RWPE2 (cell line): ENCODE results near the gene KRTAP5-1.

ENCODE experiments used
- ATAC-seq: fragments of 200-7000 bp; cut with Tn5 transposase; 3 replicates; pipeline ENCODE4 v1.9.1; 2021; ENCODE audit warnings: low read depth
- DNase-seq: peaks from one replicate; pipeline ENCODE4 v3.0.0-alpha.2; 2020; ENCODE audit warnings: low spot score
- H3K27ac ChIP-seq: fragments of 450-650 bp; 2 replicates; pipeline ENCODE4 v1.5.1; 2017; ENCODE audit warnings: mild to moderate bottlenecking; ENCODE audit not compliant: poor library complexity, severe bottlenecking
- H3K27me3 ChIP-seq: fragments of 250-450 bp; sonication (Bioruptor Pico); 2 replicates; pipeline ENCODE4 v1.5.1; 2021; ENCODE audit warnings: mild to moderate bottlenecking, moderate library complexity; ENCODE audit not compliant: insufficient read depth, poor library complexity, severe bottlenecking
- H3K36me3 ChIP-seq: fragments of 250-450 bp; sonication (Bioruptor Pico); 2 replicates; pipeline ENCODE4 v1.5.1; 2020; ENCODE audit warnings: low read depth, mild to moderate bottlenecking, moderate library complexity
- H3K4me1 ChIP-seq: fragments of 250-450 bp; sonication (Bioruptor Pico); 2 replicates; pipeline ENCODE4 v1.5.1; 2021; ENCODE audit warnings: mild to moderate bottlenecking, moderate library complexity; ENCODE audit not compliant: insufficient read depth, poor library complexity, severe bottlenecking
- H3K4me3 ChIP-seq: fragments of 250-450 bp; sonication (Bioruptor Pico); 2 replicates; pipeline ENCODE4 v1.5.1; 2021; ENCODE audit warnings: mild to moderate bottlenecking, moderate library complexity; ENCODE audit not compliant: severe bottlenecking
- H3K9me3 ChIP-seq: fragments of 250-450 bp; sonication (Bioruptor Pico); 2 replicates; pipeline ENCODE4 v1.5.1; 2021; ENCODE audit warnings: mild to moderate bottlenecking, moderate library complexity; ENCODE audit not compliant: severe bottlenecking
- TF ChIP-seq, protein P1 (sequence below): fragments of 450-650 bp; IDR thresholded peaks from one replicate; pipeline ENCODE4 v1.5.1; 2017; ENCODE audit warnings: mild to moderate bottlenecking, moderate library complexity; ENCODE audit not compliant: poor library complexity, severe bottlenecking

The KRTAP5-1 gene

DNA sequence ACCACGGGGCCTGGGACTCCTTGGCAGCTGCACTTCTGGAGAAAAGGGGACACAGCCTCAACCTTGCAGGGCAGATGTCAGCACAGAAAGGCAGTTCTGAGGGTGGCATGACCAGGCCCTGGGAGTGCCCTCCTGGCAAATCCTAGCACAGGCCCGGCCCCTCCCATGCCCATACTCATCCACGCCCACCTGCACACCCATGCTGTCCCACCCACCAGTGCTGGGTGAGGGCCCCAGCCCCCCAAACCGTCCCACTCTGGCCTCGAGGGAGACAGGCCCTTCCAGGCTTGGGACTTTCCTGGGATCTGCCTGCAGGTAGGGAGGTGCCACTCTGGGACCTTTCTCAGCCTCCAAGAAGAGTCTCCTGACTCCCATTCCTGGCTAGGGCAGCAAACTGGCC lies 23.1 kb downstream of the KRTAP5-1 start:
- no peak for ATAC-seq
- no peak overlapping the region for H3K4me3 ChIP-seq
- TF ChIP-seq, protein P1, sequence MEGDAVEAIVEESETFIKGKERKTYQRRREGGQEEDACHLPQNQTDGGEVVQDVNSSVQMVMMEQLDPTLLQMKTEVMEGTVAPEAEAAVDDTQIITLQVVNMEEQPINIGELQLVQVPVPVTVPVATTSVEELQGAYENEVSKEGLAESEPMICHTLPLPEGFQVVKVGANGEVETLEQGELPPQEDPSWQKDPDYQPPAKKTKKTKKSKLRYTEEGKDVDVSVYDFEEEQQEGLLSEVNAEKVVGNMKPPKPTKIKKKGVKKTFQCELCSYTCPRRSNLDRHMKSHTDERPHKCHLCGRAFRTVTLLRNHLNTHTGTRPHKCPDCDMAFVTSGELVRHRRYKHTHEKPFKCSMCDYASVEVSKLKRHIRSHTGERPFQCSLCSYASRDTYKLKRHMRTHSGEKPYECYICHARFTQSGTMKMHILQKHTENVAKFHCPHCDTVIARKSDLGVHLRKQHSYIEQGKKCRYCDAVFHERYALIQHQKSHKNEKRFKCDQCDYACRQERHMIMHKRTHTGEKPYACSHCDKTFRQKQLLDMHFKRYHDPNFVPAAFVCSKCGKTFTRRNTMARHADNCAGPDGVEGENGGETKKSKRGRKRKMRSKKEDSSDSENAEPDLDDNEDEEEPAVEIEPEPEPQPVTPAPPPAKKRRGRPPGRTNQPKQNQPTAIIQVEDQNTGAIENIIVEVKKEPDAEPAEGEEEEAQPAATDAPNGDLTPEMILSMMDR, result no peak
- no peak for DNase-seq
- no peaks in the 10 kb centered on the region for H3K27me3 ChIP-seq
- peaks cover 22% of the 10 kb centered on the region for H3K4me1 ChIP-seq
- no peaks in the 10 kb centered on the region for H3K9me3 ChIP-seq
- no peaks in the 10 kb centered on the region for H3K36me3 ChIP-seq
- H3K27ac ChIP-seq, result no peak overlapping the region

DNA sequence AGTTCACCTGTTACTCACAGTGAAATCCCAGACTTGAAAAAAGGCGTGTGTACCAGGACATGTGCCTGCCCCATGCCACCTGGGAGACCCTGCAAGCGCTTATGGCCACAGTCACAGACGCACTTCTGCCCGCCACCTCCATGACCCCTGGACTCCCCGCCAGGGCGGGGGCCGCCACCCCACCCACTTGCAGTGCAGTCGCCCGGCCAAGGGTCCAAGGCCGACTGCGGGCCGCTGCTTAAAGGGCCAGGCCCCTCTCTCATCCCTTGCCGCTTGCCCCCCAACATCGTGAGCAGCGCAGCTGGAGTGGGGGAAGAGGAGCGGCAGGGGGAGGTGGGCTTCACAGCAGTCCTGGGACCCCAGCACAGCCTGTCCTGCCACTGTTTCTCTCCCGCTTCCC lies 23.8 kb downstream of the KRTAP5-1 start:
- no peak overlapping the region for H3K4me3 ChIP-seq
- no peaks in the 10 kb centered on the region for H3K9me3 ChIP-seq
- H3K27ac ChIP-seq, result no peak overlapping the region
- no peak for DNase-seq
- H3K36me3 ChIP-seq, result no peaks in the 10 kb centered on the region
- TF ChIP-seq, protein P1, result no peak
- peaks cover 22% of the 10 kb centered on the region for H3K4me1 ChIP-seq
- no peaks in the 10 kb centered on the region for H3K27me3 ChIP-seq
- ATAC-seq, result no peak

DNA sequence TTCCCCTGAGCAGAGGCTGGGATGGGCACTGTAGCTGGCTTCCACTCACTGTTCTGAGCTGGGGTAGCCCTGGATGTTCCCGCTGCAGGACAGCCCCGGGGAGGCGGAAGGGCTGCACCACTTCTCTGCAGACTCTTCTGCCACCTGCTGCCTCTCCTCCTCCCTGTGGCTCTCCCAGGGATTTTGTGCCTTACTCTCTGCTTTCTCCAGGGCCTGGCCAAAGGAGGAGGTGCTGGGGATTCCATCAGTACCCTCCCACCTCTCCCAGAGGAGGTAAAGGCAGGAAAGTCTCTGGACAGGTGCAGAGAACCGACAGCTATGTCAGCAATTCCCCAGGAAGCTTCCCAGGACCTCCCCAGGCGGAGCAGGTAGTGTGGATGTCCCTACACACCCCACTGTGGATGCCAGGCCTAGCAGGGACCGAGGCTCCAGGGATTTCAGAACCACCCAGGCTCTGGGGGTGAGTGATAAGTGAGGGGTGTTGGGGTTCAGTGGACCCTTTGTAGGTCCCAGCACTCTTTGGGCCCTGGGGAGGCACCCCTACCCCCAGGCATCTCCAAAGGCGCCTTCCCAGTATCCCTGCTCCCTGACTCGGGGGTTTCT lies 24.3 kb downstream of the KRTAP5-1 start:
- TF ChIP-seq, protein P1, result no peak
- no peaks in the 10 kb centered on the region for H3K36me3 ChIP-seq
- ATAC-seq (no peak), DNase-seq (no peak)
- H3K4me3 ChIP-seq, result no peak overlapping the region
- no peak overlapping the region for H3K27ac ChIP-seq
- no peaks in the 10 kb centered on the region for H3K27me3 ChIP-seq
- peaks cover 22% of the 10 kb centered on the region for H3K4me1 ChIP-seq
- H3K9me3 ChIP-seq, result no peaks in the 10 kb centered on the region

DNA sequence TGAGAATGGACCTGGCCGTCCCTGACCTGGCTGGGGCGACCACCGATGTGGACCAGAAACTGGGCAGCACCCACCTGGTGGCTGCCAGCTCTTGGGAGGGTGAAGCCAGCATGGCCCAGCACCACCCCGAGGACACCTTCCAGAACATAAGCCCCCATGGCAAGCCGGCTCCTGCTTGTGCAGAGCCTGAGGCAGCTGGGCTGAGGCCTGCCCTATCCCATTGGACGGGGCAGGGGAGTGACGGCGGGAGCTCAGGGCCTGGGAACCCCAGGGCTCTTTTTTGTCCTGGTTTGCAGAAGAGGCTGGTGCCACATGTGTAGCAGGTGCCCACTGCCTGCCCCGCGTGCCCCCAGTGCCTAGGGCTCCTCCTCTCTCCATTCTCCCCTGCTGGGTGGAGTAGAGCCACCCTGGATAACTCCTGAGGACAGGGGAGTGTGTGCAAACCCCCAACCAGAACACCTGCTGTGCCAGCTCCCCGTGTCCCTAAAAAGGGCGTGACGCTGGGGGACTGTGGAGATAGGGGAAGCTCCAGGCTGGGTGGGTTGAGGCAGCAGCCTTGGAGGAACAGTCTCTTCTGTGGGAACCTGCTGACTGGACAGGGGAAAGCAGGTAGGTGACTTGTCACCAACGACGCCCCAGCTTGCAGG lies 25.0 kb downstream of the KRTAP5-1 start:
- Histone ChIP-seq H3K4me3 (no peak overlapping the region), H3K27ac (peak overlapping the region; percentile 80), H3K36me3 (no peaks in the 10 kb centered on the region), H3K4me1 (peaks cover 22% of the 10 kb centered on the region), H3K27me3 (no peaks in the 10 kb centered on the region), H3K9me3 (no peaks in the 10 kb centered on the region)
- DNase-seq (peak; percentile 55), ATAC-seq (no peak)
- TF ChIP-seq, protein P1, result no peak
